Upper lobe of left lung (tissue), 6 donors: ENCODE results near the gene DGLUCY. TPM values are rescaled to one million over a fixed set of nuclear protein-coding genes. Genes with fewer than 3 reads are reported as not detected.
A peak's percentile ranks its signal among the peaks of the same experiment; 100 is the strongest.

Source experiments
- ATAC-seq, 2 donors: fragments of 200-7000 bp; cut with Tn5 transposase; one replicate each; pipeline ENCODE4 v1.9.1; 2022; ENCODE audit warnings: mild to moderate bottlenecking in 2 of 2, moderate library complexity in 2 of 2; ENCODE audit not compliant: low FRiP score in 2 of 2
- DNase-seq, 2 donors: peaks; one replicate each; pipeline ENCODE4 v3.0.0-alpha.2; 2019 to 2020
- H3K27ac ChIP-seq, 4 donors: fragments of 200-600 bp; sonication (generic); one replicate each; pipeline ENCODE4 v1.5.1; 2016 to 2019
- H3K27me3 ChIP-seq, 4 donors: fragments of 200-600 bp; sonication (generic); one replicate each; pipeline ENCODE4 v1.5.1; 2017 to 2019
- H3K36me3 ChIP-seq, 4 donors: fragments of 200-600 bp; sonication (generic); one replicate each; pipeline ENCODE4 v1.5.1; 2016 to 2019
- H3K4me1 ChIP-seq, 4 donors: fragments of 200-600 bp; sonication (generic); one replicate each; pipeline ENCODE4 v1.5.1; 2018 to 2019
- H3K4me3 ChIP-seq, 4 donors: fragments of 200-600 bp; sonication (generic); one replicate each; pipeline ENCODE4 v1.5.1; 2017 to 2019; ENCODE audit warnings: mild to moderate bottlenecking in 2 of 4, moderate library complexity in 1 of 4
- H3K9me3 ChIP-seq, 4 donors: fragments of 200-600 bp; sonication (generic); one replicate each; pipeline ENCODE4 v1.5.1; 2018 to 2019
- CTCF ChIP-seq, 6 experiments: fragments of 450-650 bp in 4 of 6; fragments of 200-600 bp in 2 of 6; sonication (generic) in 2 of 6; IDR thresholded peaks; one replicate each; pipeline ENCODE4 v1.5.1; 2016 to 2019; ENCODE audit warnings: antibody characterized with exemption in 6 of 6
- EP300 ChIP-seq, 4 donors: sonication (generic); formaldehyde crosslinking; IDR thresholded peaks; one replicate each; pipeline ENCODE4 v1.5.1; 2017; ENCODE audit warnings: antibody characterized with exemption in 4 of 4, control low read depth in 2 of 4
- POLR2A ChIP-seq, 4 donors: fragments of 450-650 bp; IDR thresholded peaks; one replicate each; pipeline ENCODE4 v1.5.1; 2016 to 2017; ENCODE audit warnings: antibody characterized with exemption in 4 of 4, mild to moderate bottlenecking in 2 of 4
- POLR2AphosphoS5 ChIP-seq, 2 donors: sonication (generic); formaldehyde crosslinking; IDR thresholded peaks; one replicate each; pipeline ENCODE4 v1.5.1; 2017; ENCODE audit warnings: antibody characterized with exemption in 2 of 2
- WGBS, 2 donors: methylation state at CpG; one replicate each; pipeline ENCODE4 v1.1.5; 2017 to 2018; 5-methylcytosine and 5-hydroxymethylcytosine counted together
- total RNA-seq, 6 donors: library from RNA; depleted of rRNA in 4 of 6; stranded (reverse); fragments of >200 nt in 4 of 6; gene quantifications; one replicate each; pipeline versions ENCODE4 v1.1.0 to v1.2.1, GENCODE V29; 2016 to 2021
- donor health status: DM: no; HTN: no; CAD: no; lungs with moderate emphysema.
- donor health status: DM: no; HTN: yes; CAD: no; lungs with severe emphysema.

Gene DGLUCY
- total RNA-seq, 6 donors from 2014 or later: 54.7 to 141 (median 80.3) TPM

DNA sequence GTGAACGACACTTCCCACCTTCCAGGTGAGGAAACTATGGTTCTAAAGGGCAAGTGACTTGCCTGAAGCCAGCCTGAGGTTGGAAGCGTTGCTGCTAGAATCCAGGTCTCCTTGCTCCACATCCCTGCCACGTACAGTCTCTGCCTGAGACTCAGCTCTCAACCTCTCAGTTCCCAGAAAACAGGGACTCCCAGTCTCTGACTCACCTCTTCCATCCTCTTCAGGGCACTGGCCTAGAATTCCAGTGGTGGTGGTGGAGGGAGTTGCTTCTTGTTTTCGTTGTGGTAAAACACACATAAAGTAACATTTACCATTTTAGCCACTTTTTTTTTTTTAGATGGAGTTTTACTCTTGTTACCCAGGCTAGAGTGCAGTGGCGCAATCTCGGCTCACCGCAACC, 123.3 kb downstream of the DGLUCY start:
- 86 to 95% methylated on average over 7 of the region's 7 CpGs for WGBS, 2 donors
- Histone ChIP-seq H3K4me3 (no peak overlapping the region), H3K4me1 (peaks cover 9 to 27% (median 18%) of the 10 kb centered on the region in 4 donors), H3K27ac (no peak overlapping the region), H3K9me3 (no peaks in the 10 kb centered on the region), H3K36me3 (peaks cover 0 to 8% (median 0%) of the 10 kb centered on the region in 4 donors), H3K27me3 (no peaks in the 10 kb centered on the region)
- no peak for ATAC-seq
- no peak for DNase-seq
- no peak for TF ChIP-seq POLR2AphosphoS5 (IDR thresholded peaks at IDR 0.05)
- no peak for TF ChIP-seq EP300 (IDR thresholded peaks at IDR 0.05)
- TF ChIP-seq CTCF (IDR thresholded peaks at IDR 0.05): no peak
- TF ChIP-seq POLR2A (IDR thresholded peaks at IDR 0.05): no peak

DNA sequence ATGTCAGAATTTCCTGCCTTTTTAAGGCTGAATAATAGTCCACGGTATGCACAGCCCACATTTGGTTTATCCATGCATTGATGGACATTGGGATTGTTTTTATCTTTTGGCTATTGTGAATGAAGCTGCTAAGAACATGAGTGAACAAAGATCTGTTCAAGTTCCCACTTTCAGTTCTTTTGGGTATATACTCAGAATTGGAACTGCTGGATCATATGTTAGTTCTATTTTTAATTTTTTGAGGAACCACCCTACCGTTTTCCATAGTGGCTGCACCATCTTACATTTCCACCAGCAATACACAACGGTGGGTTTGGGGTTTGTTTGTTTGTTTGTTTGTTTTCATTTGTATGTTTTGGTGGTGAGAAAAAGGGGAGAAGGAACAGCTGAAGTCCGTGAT, 124.2 kb downstream of the DGLUCY start:
- Histone ChIP-seq H3K27ac (no peak overlapping the region), H3K36me3 (peaks cover 0 to 8% (median 0%) of the 10 kb centered on the region in 4 donors), H3K4me1 (peaks cover 6 to 26% (median 16%) of the 10 kb centered on the region in 4 donors), H3K27me3 (no peaks in the 10 kb centered on the region), H3K9me3 (no peaks in the 10 kb centered on the region), H3K4me3 (no peak overlapping the region)
- WGBS, 2 donors: 64 to 86% methylated on average over 4 of the region's 4 CpGs
- ATAC-seq: no peak
- TF ChIP-seq CTCF (IDR thresholded peaks at IDR 0.05) (no peak), EP300 (IDR thresholded peaks at IDR 0.05) (no peak), POLR2AphosphoS5 (IDR thresholded peaks at IDR 0.05) (no peak), POLR2A (IDR thresholded peaks at IDR 0.05) (no peak)
- DNase-seq: no peak

- ATAC-seq (no peak), DNase-seq (no peak)
- no peaks in the 10 kb centered on the region for H3K27me3 ChIP-seq
- H3K36me3 ChIP-seq: peaks cover 0 to 8% (median 0%) of the 10 kb centered on the region in 4 donors
- peaks cover 11 to 27% (median 20%) of the 10 kb centered on the region in 4 donors for H3K4me1 ChIP-seq
- H3K9me3 ChIP-seq: no peaks in the 10 kb centered on the region
- no peak overlapping the region for H3K4me3 ChIP-seq
- no peak overlapping the region for H3K27ac ChIP-seq
- TF ChIP-seq POLR2A (IDR thresholded peaks at IDR 0.05) (no peak), EP300 (IDR thresholded peaks at IDR 0.05) (no peak), CTCF (IDR thresholded peaks at IDR 0.05) (no peak), POLR2AphosphoS5 (IDR thresholded peaks at IDR 0.05) (no peak)
- WGBS, 2 donors: 67 to 80% methylated on average over 8 of the region's 8 CpGs
Measured at GRCh38 chr14:91238661-91239060, 124.8 kb downstream of the DGLUCY start.

- DNase-seq: no peak
- peak overlapping the region in 2 of 4 donors; percentile 73 to 76 for H3K27ac ChIP-seq
- H3K4me1 ChIP-seq: peaks cover 21 to 46% (median 36%) of the 10 kb centered on the region in 4 donors
- no peaks in the 10 kb centered on the region for H3K27me3 ChIP-seq
- 39 to 61% methylated on average over 7 of the region's 7 CpGs for WGBS, 2 donors
- TF ChIP-seq CTCF (IDR thresholded peaks at IDR 0.05) (no peak), EP300 (IDR thresholded peaks at IDR 0.05) (no peak), POLR2A (IDR thresholded peaks at IDR 0.05) (peak in 1 of 4 donors; percentile 37), POLR2AphosphoS5 (IDR thresholded peaks at IDR 0.05) (no peak)
- peak overlapping the region in 2 of 4 donors; percentile 6 to 24 for H3K4me3 ChIP-seq
- H3K36me3 ChIP-seq: no peaks in the 10 kb centered on the region
- ATAC-seq: no peak
- H3K9me3 ChIP-seq: no peaks in the 10 kb centered on the region
Measured at GRCh38 chr14:91241863-91242262, 128.0 kb downstream of the DGLUCY start.

DNA sequence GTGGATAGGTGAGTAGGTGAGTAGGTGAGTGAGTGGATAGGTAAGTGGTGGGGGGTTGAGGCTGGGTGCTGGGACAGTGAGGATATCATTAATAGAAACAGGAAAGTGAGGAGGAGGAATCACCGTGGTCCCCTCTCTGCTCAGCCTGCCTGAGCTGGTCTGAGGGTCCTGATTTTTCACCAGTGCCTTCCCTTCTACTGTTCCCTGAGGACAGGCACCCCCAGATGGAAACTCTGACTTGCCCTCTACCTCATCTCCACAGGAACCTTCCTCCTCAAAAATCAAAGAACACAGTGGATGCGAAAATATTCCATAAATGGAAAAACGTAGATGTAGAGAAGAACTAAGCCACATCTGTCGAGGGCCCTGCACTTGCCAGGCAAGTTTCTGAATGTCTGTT, 128.8 kb downstream of the DGLUCY start:
- Histone ChIP-seq H3K27me3 (no peaks in the 10 kb centered on the region), H3K27ac (peak overlapping the region in 3 of 4 donors; percentile 28 to 76 (median 73)), H3K4me1 (peaks cover 21 to 44% (median 36%) of the 10 kb centered on the region in 4 donors), H3K9me3 (no peaks in the 10 kb centered on the region), H3K4me3 (peak overlapping the region in 2 of 4 donors; percentile 3 to 24), H3K36me3 (no peaks in the 10 kb centered on the region)
- 78 to 88% methylated on average over 4 of the region's 4 CpGs for WGBS, 2 donors
- ATAC-seq (no peak), DNase-seq (no peak)
- TF ChIP-seq CTCF (IDR thresholded peaks at IDR 0.05) (no peak), POLR2AphosphoS5 (IDR thresholded peaks at IDR 0.05) (no peak), POLR2A (IDR thresholded peaks at IDR 0.05) (no peak), EP300 (IDR thresholded peaks at IDR 0.05) (no peak)
